Smooth muscle cell (in vitro differentiated cells): ENCODE measurements around the gene KAZN. TPM values are rescaled to one million over a fixed set of nuclear protein-coding genes. Genes with fewer than 3 reads are reported as not detected.

Experiments used
- DNase-seq: peaks from one replicate; lab custom pipeline; 2025; ENCODE audit not compliant: unreplicated experiment; lab: John Stamatoyannopoulos, UW
- H2AFZ ChIP-seq: fragments of 200-600 bp; sonication (generic); 2 replicates; pipeline ENCODE4 v1.6.0; 2016; ENCODE audit warnings: antibody characterized with exemption, low read depth, mild to moderate bottlenecking
- H3F3A ChIP-seq: fragments of 200-600 bp; sonication (generic); 2 replicates; pipeline ENCODE4 v1.6.0; 2017; ENCODE audit warnings: antibody characterized with exemption, low read depth
- H3K27ac ChIP-seq: fragments of 200-600 bp; sonication (generic); 2 replicates; pipeline ENCODE4 v1.5.1; 2016; ENCODE audit warnings: low read depth, mild to moderate bottlenecking
- H3K27me3 ChIP-seq: fragments of 200-600 bp; sonication (generic); 2 replicates; pipeline ENCODE4 v1.6.1; 2016; ENCODE audit warnings: low read depth, mild to moderate bottlenecking
- H3K36me3 ChIP-seq: fragments of 200-600 bp; sonication (generic); 2 replicates; pipeline ENCODE4 v1.5.1; 2016; ENCODE audit warnings: low read depth
- H3K4me1 ChIP-seq: fragments of 200-600 bp; sonication (generic); 2 replicates; pipeline ENCODE4 v1.5.1; 2016; ENCODE audit warnings: low read depth
- H3K4me2 ChIP-seq: fragments of 200-600 bp; sonication (generic); 2 replicates; pipeline ENCODE4 v1.6.0; 2016; ENCODE audit warnings: mild to moderate bottlenecking
- H3K4me3 ChIP-seq: fragments of 200-600 bp; sonication (generic); 2 replicates; pipeline ENCODE4 v1.5.1; 2016; ENCODE audit warnings: mild to moderate bottlenecking
- H3K79me2 ChIP-seq: fragments of 200-600 bp; sonication (generic); 2 replicates; pipeline ENCODE4 v1.6.0; 2016; ENCODE audit warnings: low read depth, mild to moderate bottlenecking
- H3K9ac ChIP-seq: fragments of 200-600 bp; sonication (generic); 2 replicates; pipeline ENCODE4 v1.6.0; 2016; ENCODE audit warnings: low read depth
- H3K9me3 ChIP-seq: fragments of 200-600 bp; sonication (generic); replicated peaks from 2 replicates; pipeline ENCODE4 v1.5.1; 2016; ENCODE audit warnings: low read depth
- H4K20me1 ChIP-seq: fragments of 200-600 bp; sonication (generic); 2 replicates; pipeline ENCODE4 v1.6.0; 2016; ENCODE audit warnings: low read depth
- WGBS: methylation state at CpG from one replicate; pipeline ENCODE4 v1.1.7; 2016; ENCODE audit warnings: low lambda C conversion rate; 5-methylcytosine and 5-hydroxymethylcytosine counted together
- polyA plus RNA-seq: library from polyadenylated mRNA; unstranded; fragments of >200 nt; fragmentation: Nextera tagmentation; extraction: Ambion mirVana; gene quantifications from 2 replicates; pipeline ENCODE4 v1.2.1, GENCODE V29; 2016
- total RNA-seq: library from RNA; depleted of rRNA; stranded (reverse); fragments of >200 nt; gene quantifications from 2 replicates; pipeline ENCODE4 v1.2.3, GENCODE V29; 2014
- TF ChIP-seq, protein P1 (sequence below): fragments of 200-600 bp; sonication (generic); IDR thresholded peaks from 2 replicates; pipeline ENCODE4 v1.5.1; 2017; ENCODE audit warnings: borderline replicate concordance, mild to moderate bottlenecking, antibody characterized with exemption; ENCODE audit not compliant: insufficient read depth, poor library complexity, severe bottlenecking

KAZN gene
- total and polyA plus RNA-seq, 2 experiments from 2014 or later: 6.3 to 8.2 TPM

DNA sequence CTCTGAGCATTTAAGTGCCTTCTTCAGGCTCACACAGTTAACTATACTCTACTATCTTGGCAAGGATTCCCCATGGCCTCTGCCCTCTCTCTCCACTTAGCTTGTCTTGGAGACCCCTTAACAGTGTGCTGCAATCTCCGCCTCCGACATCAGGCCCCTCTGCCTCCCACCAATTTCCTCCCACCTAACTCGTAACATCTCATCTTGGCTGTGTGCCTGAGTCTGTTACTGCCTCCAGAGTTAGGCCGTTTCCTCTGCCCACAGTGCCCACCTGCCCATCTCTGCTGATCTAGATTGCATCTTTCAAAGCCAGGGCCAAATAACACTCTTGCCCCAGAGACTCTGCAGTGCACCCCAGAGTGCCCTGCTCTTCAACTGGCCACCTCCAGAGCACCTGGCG, 310.8 kb downstream of the KAZN start:
- WGBS: 92% methylated on average over 5 of the region's 5 CpGs
- Histone ChIP-seq H2AFZ (no peak overlapping the region), H3K4me3 (no peak overlapping the region), H3K36me3 (no peaks in the 10 kb centered on the region), H3K4me1 (no peaks in the 10 kb centered on the region), H4K20me1 (no peaks in the 10 kb centered on the region), H3K9me3 (no peaks in the 10 kb centered on the region), H3K4me2 (no peak overlapping the region), H3K9ac (no peak overlapping the region), H3K27ac (no peak overlapping the region), H3K27me3 (no peaks in the 10 kb centered on the region), H3F3A (no peaks in the 10 kb centered on the region), H3K79me2 (no peaks in the 10 kb centered on the region)
- TF ChIP-seq, protein P1, sequence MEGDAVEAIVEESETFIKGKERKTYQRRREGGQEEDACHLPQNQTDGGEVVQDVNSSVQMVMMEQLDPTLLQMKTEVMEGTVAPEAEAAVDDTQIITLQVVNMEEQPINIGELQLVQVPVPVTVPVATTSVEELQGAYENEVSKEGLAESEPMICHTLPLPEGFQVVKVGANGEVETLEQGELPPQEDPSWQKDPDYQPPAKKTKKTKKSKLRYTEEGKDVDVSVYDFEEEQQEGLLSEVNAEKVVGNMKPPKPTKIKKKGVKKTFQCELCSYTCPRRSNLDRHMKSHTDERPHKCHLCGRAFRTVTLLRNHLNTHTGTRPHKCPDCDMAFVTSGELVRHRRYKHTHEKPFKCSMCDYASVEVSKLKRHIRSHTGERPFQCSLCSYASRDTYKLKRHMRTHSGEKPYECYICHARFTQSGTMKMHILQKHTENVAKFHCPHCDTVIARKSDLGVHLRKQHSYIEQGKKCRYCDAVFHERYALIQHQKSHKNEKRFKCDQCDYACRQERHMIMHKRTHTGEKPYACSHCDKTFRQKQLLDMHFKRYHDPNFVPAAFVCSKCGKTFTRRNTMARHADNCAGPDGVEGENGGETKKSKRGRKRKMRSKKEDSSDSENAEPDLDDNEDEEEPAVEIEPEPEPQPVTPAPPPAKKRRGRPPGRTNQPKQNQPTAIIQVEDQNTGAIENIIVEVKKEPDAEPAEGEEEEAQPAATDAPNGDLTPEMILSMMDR: no peak
- no peak for DNase-seq

DNA sequence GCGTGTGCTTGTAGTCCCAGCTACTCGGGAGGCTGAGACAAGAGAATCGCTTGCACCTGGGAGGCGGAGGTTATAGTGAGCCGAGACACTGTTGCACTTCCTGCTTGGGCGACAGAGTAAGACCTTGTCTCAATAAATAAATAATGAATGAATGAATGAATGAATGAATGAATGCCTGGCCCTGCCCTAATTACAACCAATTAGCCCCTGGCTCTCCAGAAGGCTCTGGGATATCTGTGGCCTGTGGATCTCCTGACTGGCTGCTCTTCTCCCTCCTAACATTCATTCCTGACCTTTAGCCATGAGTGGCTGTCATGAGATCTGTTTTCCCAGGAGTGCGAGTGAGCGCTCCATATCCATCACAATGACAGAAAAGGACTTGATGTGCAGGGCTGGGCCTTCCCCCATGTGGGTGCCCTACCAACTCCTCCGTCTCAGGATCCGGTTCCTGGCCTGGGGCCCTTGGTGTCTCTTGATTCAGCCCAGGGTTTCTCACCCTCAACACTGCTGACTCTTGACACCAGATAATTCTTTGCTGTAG, 311.5 kb downstream of the KAZN start:
- Histone ChIP-seq H3K79me2 (no peaks in the 10 kb centered on the region), H4K20me1 (no peaks in the 10 kb centered on the region), H3K9me3 (no peaks in the 10 kb centered on the region), H3K4me2 (no peak overlapping the region), H3K4me1 (no peaks in the 10 kb centered on the region), H2AFZ (no peak overlapping the region), H3F3A (no peaks in the 10 kb centered on the region), H3K27ac (no peak overlapping the region), H3K9ac (no peak overlapping the region), H3K27me3 (no peaks in the 10 kb centered on the region), H3K36me3 (no peaks in the 10 kb centered on the region), H3K4me3 (no peak overlapping the region)
- TF ChIP-seq, protein P1: no peak
- DNase-seq: no peak
- WGBS: 92% methylated on average over 10 of the region's 10 CpGs

DNA sequence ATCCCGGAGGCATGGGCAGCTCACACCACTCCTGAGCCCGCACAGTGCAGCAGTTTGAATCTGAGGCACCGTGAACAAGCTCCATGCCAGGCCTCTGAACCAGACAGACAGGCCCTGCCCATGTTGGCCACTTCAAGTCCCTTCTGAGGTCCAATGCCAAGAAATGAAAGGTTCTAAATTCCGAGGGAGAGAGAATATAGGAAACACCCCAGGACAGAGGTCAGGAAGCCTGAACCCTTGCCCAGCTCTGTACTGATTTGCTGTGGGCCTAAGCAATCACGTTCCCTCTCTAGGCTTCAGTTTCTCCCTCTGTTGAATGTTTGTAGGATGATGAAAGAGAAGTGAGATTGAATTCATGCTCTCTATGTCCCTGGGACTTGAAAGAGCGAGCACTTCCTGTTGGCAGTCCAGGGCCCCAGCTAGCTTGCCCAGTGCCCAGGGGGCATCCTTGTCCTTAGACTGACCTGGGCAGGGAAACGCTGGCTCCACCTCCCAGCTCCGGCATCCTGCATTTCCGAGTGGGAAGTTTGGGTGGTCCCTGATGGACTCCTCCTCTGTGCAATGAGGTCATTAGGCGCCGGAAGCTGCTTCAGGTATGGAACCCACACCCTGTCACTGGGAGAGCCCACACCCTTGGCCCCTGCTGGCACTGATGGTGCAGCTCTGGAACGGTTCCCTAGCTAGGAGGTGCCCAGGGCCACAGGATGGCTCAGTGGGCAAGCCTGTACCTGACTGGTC, 312.7 kb downstream of the KAZN start:
- no peaks in the 10 kb centered on the region for H3K27me3 ChIP-seq
- no peak overlapping the region for H3K27ac ChIP-seq
- H3K9me3 ChIP-seq: no peaks in the 10 kb centered on the region
- H2AFZ ChIP-seq: no peak overlapping the region
- no peaks in the 10 kb centered on the region for H3K36me3 ChIP-seq
- no peaks in the 10 kb centered on the region for H3F3A ChIP-seq
- no peak overlapping the region for H3K4me2 ChIP-seq
- TF ChIP-seq, protein P1: no peak
- DNase-seq: no peak
- no peaks in the 10 kb centered on the region for H3K79me2 ChIP-seq
- 85% methylated on average over 12 of the region's 12 CpGs for WGBS
- no peaks in the 10 kb centered on the region for H4K20me1 ChIP-seq
- no peak overlapping the region for H3K4me3 ChIP-seq
- no peak overlapping the region for H3K9ac ChIP-seq
- H3K4me1 ChIP-seq: no peaks in the 10 kb centered on the region
